GM12878 (cell line): ENCODE data around the gene LRRC8D.

ENCODE experiments used
- ATF2 ChIP-seq: IDR thresholded peaks from 2 replicates; pipeline ENCODE4 v1.6.1; 2012; ENCODE audit warnings: low read length, inconsistent platforms
- CEBPZ ChIP-seq: fragments of 150-350 bp; IDR thresholded peaks from 2 replicates; pipeline ENCODE4 v1.6.1; 2016; ENCODE audit warnings: low read depth, low read length
- CHD4 ChIP-seq: fragments of 200-600 bp; sonication (generic); IDR thresholded peaks from 2 replicates; pipeline ENCODE4 v1.6.1; 2016; ENCODE audit warnings: mild to moderate bottlenecking
- CTCF ChIP-seq, 3 experiments: IDR thresholded peaks in 2 of 3; conservative IDR thresholded peaks in 1 of 3; 2 replicates each; pipeline ENCODE4 v1.5.1; 2011; ENCODE audit warnings: low read depth in 3 of 3, low read length in 3 of 3, mild to moderate bottlenecking in 3 of 3, control low read depth in 2 of 3, moderate library complexity in 2 of 3, inconsistent platforms in 1 of 3, mixed read lengths in 1 of 3; ENCODE audit not compliant: control insufficient read depth in 2 of 3, insufficient read depth in 1 of 3; ENCODE audit errors: extremely low read depth in 1 of 3
- EP300 ChIP-seq, 2 experiments: fragments of 150-350 bp in 1 of 2; IDR thresholded peaks; 2 replicates each; pipeline ENCODE4 v1.6.1; 2011 to 2012; ENCODE audit warnings: low read depth in 2 of 2, low read length in 2 of 2, borderline replicate concordance in 1 of 2, improper control_type of control experiment in 1 of 2, inconsistent platforms in 1 of 2; ENCODE audit not compliant: control insufficient read depth in 1 of 2
- IKZF2 ChIP-seq, 2 experiments: fragments of 450-650 bp; IDR thresholded peaks; 2 replicates each; pipeline ENCODE4 v1.6.1; 2017; ENCODE audit warnings: mild to moderate bottlenecking in 2 of 2, moderate library complexity in 2 of 2
- NFIC ChIP-seq: IDR thresholded peaks from 2 replicates; pipeline ENCODE4 v1.6.1; 2012; ENCODE audit warnings: low read depth, mild to moderate bottlenecking, inconsistent platforms, low read length, moderate library complexity
- NFYB ChIP-seq: IDR thresholded peaks from 2 replicates; pipeline ENCODE4 v1.6.1; 2011; ENCODE audit warnings: low read depth, mild to moderate bottlenecking, low read length, improper control_type of control experiment, moderate library complexity; ENCODE audit not compliant: insufficient read depth
- POU2F2 ChIP-seq: IDR thresholded peaks from 3 replicates; pipeline ENCODE4 v1.6.1; 2011; ENCODE audit warnings: low read depth, mild to moderate bottlenecking, low read length, borderline replicate concordance
- RAD21 ChIP-seq: IDR thresholded peaks from 2 replicates; pipeline ENCODE4 v1.6.1; 2011; ENCODE audit warnings: mild to moderate bottlenecking, low read depth, low read length, moderate library complexity; ENCODE audit not compliant: insufficient read depth
- ZNF24 ChIP-seq: fragments of 450-650 bp; IDR thresholded peaks from 2 replicates; pipeline ENCODE4 v1.6.1; 2017; ENCODE audit warnings: antibody characterized with exemption, mild to moderate bottlenecking
- ZSCAN29 ChIP-seq: fragments of 450-650 bp; IDR thresholded peaks from 2 replicates; pipeline ENCODE4 v1.6.1; 2017; ENCODE audit warnings: mild to moderate bottlenecking, moderate library complexity

- no peak for TF ChIP-seq CTCF (IDR thresholded peaks at IDR 0.05 in 2 of 3, conservative IDR thresholded peaks at IDR 0.05 in 1 of 3; ENCODE audit: control insufficient read depth in 2 of 3, extremely low read depth in 1 of 3, insufficient read depth in 1 of 3, low read depth in 3 of 3, low read length in 3 of 3)
- no peak for TF ChIP-seq NFYB
- TF ChIP-seq ZNF24 = no peak
- TF ChIP-seq EP300 (IDR thresholded peaks at IDR 0.05; ENCODE audit: borderline replicate concordance in 1 of 2, control insufficient read depth in 1 of 2, low read depth in 2 of 2, low read length in 2 of 2) = no peak
- no peak for TF ChIP-seq IKZF2 (IDR thresholded peaks at IDR 0.05)
- no peak for TF ChIP-seq CEBPZ
- TF ChIP-seq NFIC = no peak
- TF ChIP-seq ATF2 = no peak
- TF ChIP-seq RAD21 = no peak
- TF ChIP-seq POU2F2 = no peak
- TF ChIP-seq CHD4 = no peak
- TF ChIP-seq ZSCAN29 = no peak
Measured at GRCh38 chr1:89919174-89919573, 98.3 kb downstream of the LRRC8D start.
